Neuronal stem cell (in vitro differentiated cells): ENCODE data around the gene NEUROD2.

ENCODE experiments used
- DNase-seq: peaks from one replicate; pipeline ENCODE4 v3.0.0-alpha.2; 2013; ENCODE audit warnings: low spot score
- H2AFZ ChIP-seq: one replicate; pipeline ENCODE4 v1.6.1; 2013; ENCODE audit warnings: mild to moderate bottlenecking, low read length, inconsistent platforms
- H2AK5ac ChIP-seq: 2 replicates; pipeline ENCODE4 v1.6.1; 2013; ENCODE audit warnings: low read depth, mild to moderate bottlenecking, inconsistent platforms, low read length, moderate library complexity, mixed read lengths
- H2BK120ac ChIP-seq: 2 replicates; pipeline ENCODE4 v1.6.1; 2013; ENCODE audit warnings: low read depth, mild to moderate bottlenecking, inconsistent platforms, low read length, moderate library complexity, mixed read lengths
- H2BK12ac ChIP-seq: one replicate; pipeline ENCODE4 v1.6.1; 2013; ENCODE audit warnings: low read length, inconsistent platforms
- H2BK15ac ChIP-seq: 2 replicates; pipeline ENCODE4 v1.6.1; 2013; ENCODE audit warnings: mild to moderate bottlenecking, low read length, inconsistent platforms, mixed read lengths
- H2BK5ac ChIP-seq: one replicate; pipeline ENCODE4 v1.6.1; 2013; ENCODE audit warnings: inconsistent platforms, mild to moderate bottlenecking, low read length, moderate library complexity
- H3K14ac ChIP-seq: one replicate; pipeline ENCODE4 v1.6.1; 2013; ENCODE audit warnings: low read length, inconsistent platforms
- H3K18ac ChIP-seq: 2 replicates; pipeline ENCODE4 v1.6.1; 2013; ENCODE audit warnings: low read length, inconsistent platforms
- H3K23ac ChIP-seq: 2 replicates; pipeline ENCODE4 v1.6.1; 2013; ENCODE audit warnings: low read depth, mild to moderate bottlenecking, mixed read lengths, low read length, inconsistent platforms; ENCODE audit not compliant: poor library complexity
- H3K27ac ChIP-seq: replicated peaks from 3 replicates; pipeline ENCODE4 v1.5.1; 2013; ENCODE audit warnings: low read length, inconsistent platforms
- H3K27me3 ChIP-seq, 3 experiments: 2 replicates each; pipeline ENCODE4 v1.6.1; 2013; ENCODE audit warnings: low read length in 3 of 3, mild to moderate bottlenecking in 2 of 3, inconsistent platforms in 1 of 3, low read depth in 1 of 3, mixed read lengths in 1 of 3, moderate library complexity in 1 of 3; ENCODE audit not compliant: control insufficient read depth in 3 of 3, insufficient read depth in 3 of 3
- H3K36me3 ChIP-seq, 2 donors: replicated peaks in 1 of 2; 2 replicates each; pipeline ENCODE4 v1.6.1; 2013; ENCODE audit warnings: low read length in 2 of 2; ENCODE audit not compliant: control insufficient read depth in 2 of 2, insufficient read depth in 2 of 2
- H3K4ac ChIP-seq: 2 replicates; pipeline ENCODE4 v1.6.1; 2013; ENCODE audit warnings: inconsistent platforms, mild to moderate bottlenecking, low read length, moderate library complexity
- H3K4me1 ChIP-seq, 2 donors: 1 replicate in 1 of 2; 2 replicates in 1 of 2; pipeline ENCODE4 v1.6.1; 2013; ENCODE audit warnings: low read length in 2 of 2, low read depth in 1 of 2; ENCODE audit not compliant: control insufficient read depth in 2 of 2, insufficient read depth in 1 of 2
- H3K4me2 ChIP-seq: one replicate; pipeline ENCODE4 v1.6.1; 2013; ENCODE audit warnings: mild to moderate bottlenecking, low read length, inconsistent platforms; ENCODE audit not compliant: insufficient read depth, poor library complexity, severe bottlenecking
- H3K4me3 ChIP-seq, 2 donors: 2 replicates each; pipeline ENCODE4 v1.5.1; 2013; ENCODE audit warnings: low read length in 2 of 2, mild to moderate bottlenecking in 2 of 2, inconsistent platforms in 1 of 2, moderate library complexity in 1 of 2
- H3K79me1 ChIP-seq: one replicate; pipeline ENCODE4 v1.6.1; 2013; ENCODE audit warnings: low read depth, mild to moderate bottlenecking, inconsistent platforms, low read length, moderate library complexity
- H3K9ac ChIP-seq: one replicate; pipeline ENCODE4 v1.6.1; 2013; ENCODE audit warnings: mild to moderate bottlenecking, low read depth, low read length, inconsistent platforms; ENCODE audit not compliant: poor library complexity
- H3K9me3 ChIP-seq, 2 donors: replicated peaks in 1 of 2; 2 replicates each; pipeline versions ENCODE3 to v1.6.1; 2013; ENCODE audit warnings: low read length in 2 of 2, mild to moderate bottlenecking in 2 of 2, inconsistent platforms in 1 of 2, low read depth in 1 of 2, mixed read lengths in 1 of 2, moderate library complexity in 1 of 2; ENCODE audit not compliant: control insufficient read depth in 2 of 2, insufficient read depth in 1 of 2
- H4K8ac ChIP-seq: one replicate; pipeline ENCODE4 v1.6.1; 2013; ENCODE audit warnings: low read depth, mild to moderate bottlenecking, inconsistent platforms, low read length, moderate library complexity
- H4K91ac ChIP-seq: one replicate; pipeline ENCODE4 v1.6.1; 2013; ENCODE audit warnings: low read length, low read depth, mild to moderate bottlenecking, inconsistent platforms; ENCODE audit not compliant: poor library complexity
- WGBS, 2 donors: extraction: QIAGEN DNeasy Blood & Tissue Kit; methylation state at CpG; one replicate each; pipeline ENCODE4 v1.1.7; 2013; ENCODE audit warnings: missing lambda C conversion rate in 2 of 2, mixed read lengths in 1 of 2; ENCODE audit not compliant: insufficient read length in 2 of 2, insufficient replicate concordance in 1 of 2; ENCODE audit errors: extremely low coverage in 2 of 2; 5-methylcytosine and 5-hydroxymethylcytosine counted together

NEUROD2 gene

GRCh38 chr17:39598630-39599003, 9.1 kb downstream of the NEUROD2 start:
- WGBS, 2 donors: no CpG with 5 or more reads among the region's 17 CpGs

GRCh38 chr17:39598047-39598481, 9.7 kb downstream of the NEUROD2 start:
- Histone ChIP-seq H3K18ac (no peak overlapping the region), H3K4me2 (no peak overlapping the region), H4K91ac (no peak overlapping the region), H2BK5ac (no peak overlapping the region), H3K27ac (no peak overlapping the region), H2BK12ac (no peak overlapping the region), H2BK120ac (no peak overlapping the region), H3K14ac (no peak overlapping the region), H3K4ac (no peak overlapping the region), H3K4me1 (no peaks in the 10 kb centered on the region), H3K9me3 (peaks cover 0 to 2% of the 10 kb centered on the region in 2 donors), H3K9ac (no peak overlapping the region), H3K36me3 (no peaks in the 10 kb centered on the region), H3K27me3 (peaks cover 71 to 100% (median 95%) of the 10 kb centered on the region in 3 experiments), H2AK5ac (no peak overlapping the region), H4K8ac (no peak overlapping the region), H2AFZ (no peak overlapping the region), H3K79me1 (no peaks in the 10 kb centered on the region), H2BK15ac (no peak overlapping the region), H3K23ac (peak overlapping the region; percentile 60), H3K4me3 (no peak overlapping the region)
- DNase-seq: no peak
- no CpG with 5 or more reads among the region's 13 CpGs for WGBS, 2 donors

More at GRCh38 chr17:39598630-39599003, 9.1 kb downstream of the NEUROD2 start:
- Histone ChIP-seq H2BK15ac (no peak overlapping the region), H4K8ac (no peak overlapping the region), H3K18ac (no peak overlapping the region), H2BK120ac (no peak overlapping the region), H2AK5ac (no peak overlapping the region), H3K4ac (no peak overlapping the region), H3K4me2 (no peak overlapping the region), H3K14ac (no peak overlapping the region), H2AFZ (no peak overlapping the region), H3K9ac (no peak overlapping the region), H2BK12ac (no peak overlapping the region), H3K9me3 (peaks cover 0 to 2% of the 10 kb centered on the region in 2 donors), H3K4me1 (no peaks in the 10 kb centered on the region), H3K79me1 (no peaks in the 10 kb centered on the region), H3K27ac (no peak overlapping the region), H4K91ac (no peak overlapping the region), H3K36me3 (no peaks in the 10 kb centered on the region), H3K23ac (no peak overlapping the region), H3K27me3 (peaks cover 76 to 100% (median 95%) of the 10 kb centered on the region in 3 experiments), H3K4me3 (no peak overlapping the region), H2BK5ac (no peak overlapping the region)
- DNase-seq: no peak

GRCh38 chr17:39597372-39598046, 10.2 kb downstream of the NEUROD2 start:
- Histone ChIP-seq H3K36me3 (no peaks in the 10 kb centered on the region), H2BK5ac (no peak overlapping the region), H3K18ac (no peak overlapping the region), H4K91ac (no peak overlapping the region), H3K27ac (no peak overlapping the region), H3K14ac (no peak overlapping the region), H2BK120ac (no peak overlapping the region), H3K79me1 (no peaks in the 10 kb centered on the region), H2BK12ac (no peak overlapping the region), H3K9ac (no peak overlapping the region), H3K9me3 (peaks cover 0 to 2% of the 10 kb centered on the region in 2 donors), H3K23ac (no peak overlapping the region), H3K4ac (no peak overlapping the region), H3K4me2 (no peak overlapping the region), H2BK15ac (no peak overlapping the region), H2AK5ac (no peak overlapping the region), H3K4me3 (no peak overlapping the region), H3K27me3 (peaks cover 66 to 100% (median 91%) of the 10 kb centered on the region in 3 experiments), H2AFZ (no peak overlapping the region), H3K4me1 (no peaks in the 10 kb centered on the region), H4K8ac (no peak overlapping the region)
- no CpG with 5 or more reads among the region's 22 CpGs for WGBS, 2 donors
- DNase-seq: no peak

- no peak overlapping the region for H2AK5ac ChIP-seq
- DNase-seq: no peak
- H3K23ac ChIP-seq: peak overlapping the region; percentile 34
- H4K91ac ChIP-seq: no peak overlapping the region
- H2BK5ac ChIP-seq: no peak overlapping the region
- no peak overlapping the region for H2BK12ac ChIP-seq
- no peak overlapping the region for H3K4ac ChIP-seq
- H3K27me3 ChIP-seq: peaks cover 60 to 99% (median 89%) of the 10 kb centered on the region in 3 experiments
- H3K79me1 ChIP-seq: no peaks in the 10 kb centered on the region
- no CpG with 5 or more reads among the region's 47 CpGs for WGBS, 2 donors
- H3K4me3 ChIP-seq: no peak overlapping the region
- peak overlapping the region; percentile 53 for H3K18ac ChIP-seq
- H3K9me3 ChIP-seq: peaks cover 0 to 2% of the 10 kb centered on the region in 2 donors
- no peak overlapping the region for H2BK120ac ChIP-seq
- no peak overlapping the region for H2BK15ac ChIP-seq
- no peak overlapping the region for H2AFZ ChIP-seq
- peak overlapping the region; percentile 32 for H3K9ac ChIP-seq
- no peaks in the 10 kb centered on the region for H3K36me3 ChIP-seq
- H3K4me1 ChIP-seq: no peaks in the 10 kb centered on the region
- H3K4me2 ChIP-seq: no peak overlapping the region
- H3K27ac ChIP-seq: no peak overlapping the region
- no peak overlapping the region for H3K14ac ChIP-seq
- H4K8ac ChIP-seq: no peak overlapping the region
Measured at GRCh38 chr17:39596543-39597267, 11.0 kb downstream of the NEUROD2 start.
